IMR-90 (cell line): Measurements from ENCODE around the gene SRSF4. TPM values are rescaled to one million over a fixed set of nuclear protein-coding genes. Genes with fewer than 3 reads are reported as not detected.

Experiments
- ATAC-seq: fragments of 200-7000 bp; cut with Tn5 transposase; 2 replicates; pipeline ENCODE4 v1.9.1; 2020; ENCODE audit warnings: low read depth, mild to moderate bottlenecking, moderate library complexity
- BruUV-seq: library from RNA; stranded (reverse); fragments of 400-500 nt; replicated peaks from 2 replicates; lab custom pipeline; 2021; lab: Mats Ljungman, UMichigan
- CTCF ChIA-PET: fragments of 300-600 bp; formaldehyde crosslinking; extraction: SDS; loops from one replicate; lab custom pipeline; 2021; ENCODE audit warnings: antibody characterized with exemption; lab: Yijun Ruan, JAX
- POLR2A ChIA-PET: fragments of 300-600 bp; sonication (Branson Sonifier 250); formaldehyde crosslinking; loops from one replicate; lab custom pipeline; 2022; ENCODE audit warnings: antibody characterized with exemption; ENCODE audit not compliant: unreplicated experiment; lab: Charles Lee
- DNase-seq: peaks from one replicate; pipeline ENCODE4 v3.0.0; 2013
- H2AFZ ChIP-seq: replicated peaks from 2 replicates; pipeline ENCODE3; 2013; ENCODE audit warnings: low read length, mild to moderate bottlenecking; ENCODE audit not compliant: poor library complexity
- H2AK5ac ChIP-seq: 2 replicates; pipeline ENCODE4 v1.6.1; 2013; ENCODE audit warnings: low read depth, low read length, inconsistent platforms
- H2AK9ac ChIP-seq: replicated peaks from 2 replicates; pipeline ENCODE3; 2013; ENCODE audit warnings: mild to moderate bottlenecking, low read depth, low read length, moderate library complexity; ENCODE audit not compliant: poor library complexity
- H2BK120ac ChIP-seq: 2 replicates; pipeline ENCODE4 v1.6.1; 2013; ENCODE audit warnings: low read depth, low read length, inconsistent platforms
- H2BK15ac ChIP-seq: 3 replicates; pipeline ENCODE4 v1.6.1; 2013; ENCODE audit warnings: low read depth, low read length, inconsistent platforms
- H2BK20ac ChIP-seq: 2 replicates; pipeline ENCODE4 v1.6.1; 2013; ENCODE audit warnings: low read depth, mild to moderate bottlenecking, inconsistent platforms, low read length, moderate library complexity
- H2BK5ac ChIP-seq: 2 replicates; pipeline ENCODE4 v1.6.1; 2013; ENCODE audit warnings: mild to moderate bottlenecking, low read depth, low read length, inconsistent platforms; ENCODE audit not compliant: poor library complexity, severe bottlenecking
- H3K14ac ChIP-seq: replicated peaks from 2 replicates; pipeline ENCODE4 v1.6.1; 2013; ENCODE audit warnings: low read depth, low read length, inconsistent platforms
- H3K18ac ChIP-seq: 2 replicates; pipeline ENCODE4 v1.6.1; 2013; ENCODE audit warnings: low read depth, low read length, control low read depth
- H3K23ac ChIP-seq: 2 replicates; pipeline ENCODE4 v1.6.1; 2013; ENCODE audit warnings: low read depth, low read length, inconsistent platforms
- H3K27ac ChIP-seq: 2 replicates; pipeline ENCODE4 v1.5.1; 2013; ENCODE audit warnings: mild to moderate bottlenecking, control low read depth, low read length; ENCODE audit not compliant: insufficient read depth
- H3K27me3 ChIP-seq: 2 replicates; pipeline ENCODE4 v1.6.1; 2013; ENCODE audit warnings: low read length; ENCODE audit not compliant: control insufficient read depth, insufficient read depth
- H3K36me3 ChIP-seq: 2 replicates; pipeline ENCODE4 v1.6.1; 2013; ENCODE audit warnings: low read length, mixed read lengths; ENCODE audit not compliant: control insufficient read depth, insufficient read depth
- H3K4ac ChIP-seq: 2 replicates; pipeline ENCODE4 v1.6.1; 2013; ENCODE audit warnings: low read depth, low read length, inconsistent platforms
- H3K4me1 ChIP-seq: 2 replicates; pipeline ENCODE4 v1.6.1; 2013; ENCODE audit warnings: low read length, mixed read lengths; ENCODE audit not compliant: control insufficient read depth, insufficient read depth
- H3K4me2 ChIP-seq: 2 replicates; pipeline ENCODE4 v1.6.1; 2013; ENCODE audit warnings: low read depth, mild to moderate bottlenecking, control low read depth, low read length, moderate library complexity
- H3K4me3 ChIP-seq: 2 replicates; pipeline ENCODE4 v1.5.1; 2013; ENCODE audit warnings: low read depth, mild to moderate bottlenecking, control low read depth, low read length, moderate library complexity; ENCODE audit not compliant: insufficient read depth
- H3K56ac ChIP-seq: 2 replicates; pipeline ENCODE4 v1.6.1; 2013; ENCODE audit warnings: low read length, inconsistent platforms; ENCODE audit not compliant: insufficient read depth; ENCODE audit errors: extremely low read depth
- H3K79me1 ChIP-seq, 2 experiments: 2 replicates each; pipeline ENCODE4 v1.6.1; 2013; ENCODE audit warnings: low read length in 2 of 2, inconsistent platforms in 1 of 2, low read depth in 1 of 2
- H3K9ac ChIP-seq: 2 replicates; pipeline ENCODE4 v1.6.1; 2013; ENCODE audit warnings: low read depth, low read length, control low read depth
- H3K9me1 ChIP-seq: 2 replicates; pipeline ENCODE4 v1.6.1; 2013; ENCODE audit warnings: low read length, inconsistent platforms; ENCODE audit not compliant: insufficient read depth
- H3K9me3 ChIP-seq: 2 replicates; pipeline ENCODE4 v1.6.1; 2013; ENCODE audit warnings: low read length; ENCODE audit not compliant: control insufficient read depth, insufficient read depth
- H4K20me1 ChIP-seq: 2 replicates; pipeline ENCODE4 v1.6.1; 2013; ENCODE audit warnings: low read length, inconsistent platforms; ENCODE audit not compliant: insufficient read depth
- H4K5ac ChIP-seq: 2 replicates; pipeline ENCODE4 v1.6.1; 2013; ENCODE audit warnings: mild to moderate bottlenecking, low read depth, low read length, control low read depth
- H4K8ac ChIP-seq, 2 experiments: 2 replicates each; pipeline ENCODE4 v1.6.1; 2013; ENCODE audit warnings: low read depth in 2 of 2, low read length in 2 of 2, control low read depth in 1 of 2, inconsistent platforms in 1 of 2
- H4K91ac ChIP-seq: 2 replicates; pipeline ENCODE4 v1.6.1; 2013; ENCODE audit warnings: low read depth, low read length, inconsistent platforms; ENCODE audit not compliant: insufficient read depth
- BHLHE40 ChIP-seq: fragments of 150-350 bp; IDR thresholded peaks from 2 replicates; pipeline ENCODE4 v1.6.1; 2016; ENCODE audit warnings: mild to moderate bottlenecking, low read depth, low read length
- CEBPB ChIP-seq: IDR thresholded peaks from 2 replicates; pipeline ENCODE4 v1.6.1; 2012; ENCODE audit warnings: low read depth, low read length, improper control_type of control experiment
- CTCF ChIP-seq: conservative IDR thresholded peaks from 2 replicates; pipeline ENCODE4 v1.5.1; 2012; ENCODE audit warnings: mild to moderate bottlenecking, low read depth, low read length, improper control_type of control experiment
- ELK1 ChIP-seq: fragments of 150-350 bp; IDR thresholded peaks from 2 replicates; pipeline ENCODE4 v1.6.1; 2016; ENCODE audit warnings: low read depth, mild to moderate bottlenecking, low read length, moderate library complexity, borderline replicate concordance
- FOS ChIP-seq: fragments of 150-350 bp; IDR thresholded peaks from 2 replicates; pipeline ENCODE4 v1.6.1; 2016; ENCODE audit warnings: low read depth, low read length
- MAFK ChIP-seq: IDR thresholded peaks from 2 replicates; pipeline ENCODE4 v1.6.1; 2012; ENCODE audit warnings: low read depth, low read length, improper control_type of control experiment
- MAZ ChIP-seq: IDR thresholded peaks from 2 replicates; pipeline ENCODE4 v1.6.1; 2012; ENCODE audit warnings: low read depth, mild to moderate bottlenecking, low read length, improper control_type of control experiment, moderate library complexity, borderline replicate concordance
- MXI1 ChIP-seq: IDR thresholded peaks from 2 replicates; pipeline ENCODE4 v1.6.1; 2012; ENCODE audit warnings: low read depth, mild to moderate bottlenecking, low read length, moderate library complexity, borderline replicate concordance
- NFE2L2 ChIP-seq: fragments of 150-350 bp; IDR thresholded peaks from 2 replicates; pipeline ENCODE4 v1.6.1; 2016; ENCODE audit warnings: low read depth, mild to moderate bottlenecking, low read length
- POLR2A ChIP-seq: IDR thresholded peaks from 2 replicates; pipeline ENCODE4 v1.6.1; 2012; ENCODE audit warnings: mild to moderate bottlenecking, low read depth, low read length
- RAD21 ChIP-seq: IDR thresholded peaks from 2 replicates; pipeline ENCODE4 v1.6.1; 2012; ENCODE audit warnings: low read length, improper control_type of control experiment
- SMC3 ChIP-seq: fragments of 150-350 bp; IDR thresholded peaks from 2 replicates; pipeline ENCODE4 v1.6.1; 2016; ENCODE audit warnings: low read depth, mild to moderate bottlenecking, antibody characterized with exemption, low read length, moderate library complexity
- WGBS, 2 experiments: methylation state at CpG; one replicate each; pipeline versions ENCODE4 v1.1.5 to v1.1.7; 2013; ENCODE audit warnings: missing lambda C conversion rate in 2 of 2; ENCODE audit not compliant: insufficient read length in 1 of 2; ENCODE audit errors: extremely low coverage in 2 of 2; 5-methylcytosine and 5-hydroxymethylcytosine counted together
- dilution Hi-C: fragments of 300-500 bp; cut with HindIII; formaldehyde crosslinking; loops from one replicate; pipeline ENCODE4 v1.14.3; 2018; ENCODE audit warnings: low sequenced_read_pairs; ENCODE audit not compliant: unreplicated experiment
- in situ Hi-C: fragments of 300-500 bp; cut with MboI; formaldehyde crosslinking; loops from 3 replicates; pipeline ENCODE4 v1.14.3; 2019; ENCODE audit warnings: low sequenced_read_pairs, inconsistent platforms, mixed read lengths
- intact Hi-C: fragments of 100-400 bp; cut with micrococcal nuclease; formaldehyde crosslinking; loops from 2 replicates; pipeline ENCODE4 v1.10.0; 2022
- polyA plus RNA-seq, 3 experiments: library from polyadenylated mRNA; depleted of rRNA; stranded (reverse); fragments of >200 nt; gene quantifications; 2 replicates each; pipeline ENCODE4 v1.2.3, GENCODE V29; 2012; ENCODE audit warnings: low replicate concordance in 1 of 3
- total RNA-seq: library from RNA; depleted of rRNA; stranded (reverse); fragments of >200 nt; gene quantifications from 2 replicates; pipeline ENCODE4 v1.2.3, GENCODE V29; 2012

Gene SRSF4
- total and polyA plus RNA-seq, 2 of the 4 experiments (the other 2 are of a cell fraction): 20.8 to 48.5 TPM

- intact Hi-C loops: no loop called here
- no peaks in the 10 kb centered on the region for H3K27me3 ChIP-seq
These were observed 39.6 kb upstream of the SRSF4 start for GRCh38 chr1:29221296-29221695.

More at GRCh38 chr1:29221296-29221695, 39.6 kb upstream of the SRSF4 start:
- BruUV-seq: no TSS peak
- DNase-seq (no peak), ATAC-seq (no peak)
- Histone ChIP-seq H3K4me2 (no peak overlapping the region), H4K8ac (no peak overlapping the region), H2BK20ac (no peak overlapping the region), H3K36me3 (peaks cover 8% of the 10 kb centered on the region), H4K91ac (no peak overlapping the region), H3K79me1 (peaks cover 20 to 24% of the 10 kb centered on the region in 2 experiments), H2BK120ac (no peak overlapping the region), H2AFZ (no peak overlapping the region), H3K56ac (no peak overlapping the region), H3K4ac (no peak overlapping the region), H3K9ac (no peak overlapping the region), H3K23ac (no peak overlapping the region), H3K18ac (no peak overlapping the region), H2AK5ac (no peak overlapping the region), H2BK5ac (no peak overlapping the region), H3K9me1 (peaks cover 11% of the 10 kb centered on the region; the same call in 1 of the 2 replicates), H3K4me1 (peaks cover 6% of the 10 kb centered on the region), H4K20me1 (peaks cover 4% of the 10 kb centered on the region; the same call in 1 of the 2 replicates), H2BK15ac (no peak overlapping the region), H4K5ac (no peak overlapping the region), H2AK9ac (no peak overlapping the region), H3K9me3 (no peaks in the 10 kb centered on the region), H3K4me3 (no peak overlapping the region), H3K27ac (no peak overlapping the region), H3K14ac (no peak overlapping the region)
- POLR2A ChIA-PET: no interaction called here
- dilution Hi-C loops (no loop called here), in situ Hi-C loops (no loop called here)
- CTCF ChIA-PET: no interaction called here
- 100% methylated on average over 2 of the region's 3 CpGs; no CpG with 5 or more reads in 1 of the 2 experiments for WGBS, 2 experiments
- no peak for TF ChIP-seq NFE2L2
- no peak for TF ChIP-seq CEBPB
- TF ChIP-seq RAD21: no peak
- TF ChIP-seq MAFK: no peak
- no peak for TF ChIP-seq CTCF
- TF ChIP-seq FOS: no peak
- no peak for TF ChIP-seq ELK1
- no peak for TF ChIP-seq MAZ
- no peak for TF ChIP-seq MXI1
- no peak for TF ChIP-seq SMC3
- no peak for TF ChIP-seq BHLHE40
- no peak for TF ChIP-seq POLR2A
